ENCODE data around the gene HSDL1.
"Not testable (repeated sequence)": the region's sequence is repeated elsewhere in the genome, so short reads cannot be mapped to it uniquely, and the experiment has no call there.

Gene HSDL1

GRCh38 chr16:84137769-84138357 is 7.1 kb downstream of the HSDL1 start:
- DNase-seq, result no peak

- no peak for DNase-seq
Observed at GRCh38 chr16:84137287-84137686, 7.7 kb downstream of the HSDL1 start.

DNA sequence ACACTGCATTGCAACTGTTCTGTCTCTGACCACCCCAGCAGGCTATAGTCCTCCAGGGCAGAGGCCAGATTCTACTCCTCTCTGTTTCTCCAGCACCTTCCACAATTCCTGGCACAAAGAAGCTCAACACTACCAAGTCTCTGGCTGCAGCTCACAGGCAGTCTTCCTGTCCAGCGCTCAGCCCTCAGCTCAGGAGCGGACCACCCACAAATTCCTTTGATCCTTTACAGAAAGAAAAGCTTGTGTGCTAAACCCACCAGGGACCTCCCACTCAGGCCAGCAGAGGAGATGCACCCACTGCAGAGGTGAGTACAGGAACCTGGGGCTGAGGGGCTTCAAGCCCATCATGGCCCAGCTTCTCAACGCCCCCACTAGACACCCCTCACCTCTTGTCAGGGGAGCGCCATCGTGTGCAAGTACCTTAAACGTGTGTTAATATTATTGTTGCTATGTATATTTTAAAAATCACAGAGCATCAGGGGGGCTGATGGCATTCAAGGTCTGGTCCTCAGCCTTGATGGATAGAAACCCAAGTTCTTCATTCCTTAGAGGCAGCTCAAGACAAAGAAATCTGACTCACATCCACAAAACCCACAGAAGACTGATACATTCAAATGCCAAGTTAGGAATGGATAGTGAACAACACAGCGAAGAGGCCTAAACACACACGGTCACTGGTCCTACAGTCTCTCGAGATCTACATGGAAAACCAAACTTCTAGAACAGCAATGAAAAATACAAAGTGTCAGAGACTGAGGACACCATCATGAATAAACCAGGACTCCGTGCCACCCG is 8.4 kb downstream of the HSDL1 start:
- no peak for DNase-seq

DNA sequence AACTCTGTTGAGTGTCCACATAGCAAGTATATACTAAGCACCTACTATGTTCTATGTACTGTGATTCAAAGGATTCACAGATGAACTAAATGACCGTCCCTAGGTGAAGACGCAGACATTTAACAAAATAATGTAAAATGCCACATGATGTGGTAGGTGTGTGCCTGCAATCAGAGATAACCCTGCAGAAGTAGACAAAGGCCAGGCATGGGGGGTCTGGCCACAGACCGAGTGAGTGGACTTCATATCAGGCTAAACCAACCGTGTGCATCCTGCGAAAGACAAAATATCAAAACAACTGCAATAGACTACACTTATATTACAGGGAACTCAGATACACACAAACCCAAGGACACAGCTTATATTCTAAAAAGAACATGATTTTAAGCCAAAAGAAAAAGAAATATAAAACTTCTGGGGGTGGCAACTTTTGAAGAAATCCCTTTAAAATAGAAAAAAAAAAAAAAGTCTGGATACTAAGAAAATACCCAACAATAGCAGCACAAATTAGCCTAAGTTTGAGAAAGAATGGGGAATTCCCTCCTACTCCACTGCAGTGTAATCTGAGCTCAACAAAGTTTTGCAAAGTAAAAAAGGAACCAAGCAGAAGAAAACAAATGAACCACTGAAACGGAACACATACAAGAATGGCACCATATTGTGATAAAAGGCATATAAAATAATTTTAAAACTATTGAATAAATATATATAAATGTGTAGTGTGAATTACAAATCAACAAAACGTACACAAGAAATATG is 12.3 kb downstream of the HSDL1 start:
- DNase-seq, result no peak

DNA sequence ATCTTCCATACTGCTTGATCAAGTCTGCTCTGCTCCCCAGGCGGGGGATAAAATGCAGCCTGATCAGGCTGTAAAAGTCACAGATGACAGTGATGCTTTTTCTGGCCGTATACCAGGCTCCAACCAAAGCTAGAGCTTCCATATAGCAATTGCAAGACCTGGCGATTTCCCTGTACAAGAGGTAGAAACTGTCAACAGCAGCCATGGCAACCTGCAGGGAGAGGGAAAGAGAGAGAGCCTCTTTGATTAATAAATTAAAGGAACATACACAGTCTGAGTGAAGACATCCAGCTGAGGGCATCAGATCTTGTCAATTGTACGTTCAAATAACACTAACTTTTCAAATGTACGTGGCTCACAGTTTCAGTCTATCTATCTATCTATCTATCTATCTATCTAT is 13.9 kb downstream of the HSDL1 start:
- no peak for DNase-seq

DNA sequence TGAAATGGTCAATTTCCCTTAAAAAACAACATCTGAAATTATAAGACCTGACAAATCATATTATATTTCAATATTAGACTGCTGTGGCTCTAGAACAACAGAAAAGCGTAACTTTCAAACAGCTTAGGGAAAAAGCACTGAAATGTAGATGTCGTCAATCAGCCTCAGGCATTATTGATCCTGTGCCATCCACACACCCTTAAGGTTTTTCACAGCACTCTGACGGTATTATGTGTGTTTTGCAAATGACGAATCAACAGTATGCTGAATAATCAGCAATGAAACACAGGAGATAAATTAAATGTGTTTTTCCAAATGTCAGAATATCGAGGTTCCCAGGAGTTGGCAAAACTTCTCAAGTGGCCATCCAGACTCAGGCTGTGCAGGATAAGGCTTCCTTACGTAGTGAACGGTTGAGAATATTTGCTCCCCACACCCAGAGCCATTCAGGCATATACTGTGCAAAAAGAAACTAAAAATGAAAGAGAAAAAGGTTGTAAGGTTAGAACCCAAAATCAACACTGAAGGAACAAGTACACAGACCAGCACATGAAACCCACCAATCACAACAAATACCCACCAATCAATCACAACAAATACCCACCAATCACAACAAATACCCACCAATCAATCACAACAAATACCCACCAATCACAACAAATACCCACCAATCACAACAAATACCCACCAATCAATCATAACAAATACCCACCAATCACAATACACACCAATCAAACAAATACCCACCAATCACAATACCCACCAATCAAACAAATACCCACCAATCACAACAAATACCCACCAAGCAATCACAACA is 20.5 kb downstream of the HSDL1 start:
- DNase-seq, result no peak

DNA sequence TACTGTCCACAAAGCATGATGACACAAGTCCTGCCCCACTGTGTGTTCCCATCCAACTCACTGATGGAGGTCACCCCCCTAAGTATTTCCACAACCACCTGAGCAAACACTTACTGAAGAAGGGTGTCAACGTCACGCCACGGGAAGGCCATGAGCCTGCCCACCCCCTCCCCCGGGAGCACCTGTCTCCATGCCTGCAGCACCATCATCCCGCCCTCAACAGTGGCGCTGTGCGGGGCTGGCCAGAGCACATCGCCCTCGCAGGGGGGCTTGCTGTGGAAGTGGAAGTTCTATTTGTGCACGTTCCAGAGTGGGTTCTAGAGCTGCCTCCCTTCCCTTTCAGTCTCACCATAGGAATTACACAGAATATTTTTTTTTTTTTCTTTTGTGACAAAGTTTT is 24.0 kb downstream of the HSDL1 start:
- DNase-seq, result no peak

DNA sequence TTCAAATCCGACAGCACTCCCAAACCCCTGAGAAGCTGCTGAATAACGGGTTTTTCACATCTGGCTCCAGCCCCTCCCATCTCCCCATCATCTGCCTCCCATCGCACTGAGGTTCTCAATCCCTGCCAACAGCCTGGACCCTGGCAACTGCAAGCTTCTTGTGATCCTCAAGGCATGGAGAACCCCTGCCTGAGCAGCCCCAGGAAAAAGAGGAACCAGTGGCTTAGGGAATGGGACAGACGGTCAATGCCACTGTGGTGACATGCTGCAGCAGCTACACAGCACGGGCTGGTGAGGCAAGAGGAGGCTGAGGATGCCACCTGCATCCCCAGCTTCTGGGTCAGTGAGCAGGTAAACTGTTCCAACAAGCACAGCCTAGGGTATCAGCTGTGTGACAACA is 25.0 kb downstream of the HSDL1 start:
- DNase-seq, result no peak

DNA sequence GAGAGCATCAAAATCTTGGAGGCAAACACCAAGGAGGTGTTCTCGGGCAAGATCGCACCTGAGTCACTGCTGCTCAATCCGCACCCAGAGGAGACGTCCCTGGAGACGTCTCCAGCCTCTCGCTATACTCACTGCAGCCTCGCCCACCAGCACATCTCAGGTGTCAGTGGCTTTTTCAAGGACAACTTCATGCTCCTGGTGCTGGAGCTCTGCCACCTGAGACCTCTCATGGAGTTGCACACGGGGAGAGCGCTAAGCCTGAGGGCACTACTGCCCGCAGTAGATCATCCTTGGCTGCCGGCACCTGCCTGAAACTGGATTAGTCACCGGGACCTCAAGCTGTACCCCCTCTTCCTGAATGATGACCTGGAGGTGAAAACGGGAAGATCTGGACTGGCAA is 25.6 kb downstream of the HSDL1 start:
- DNase-seq, result no peak

DNA sequence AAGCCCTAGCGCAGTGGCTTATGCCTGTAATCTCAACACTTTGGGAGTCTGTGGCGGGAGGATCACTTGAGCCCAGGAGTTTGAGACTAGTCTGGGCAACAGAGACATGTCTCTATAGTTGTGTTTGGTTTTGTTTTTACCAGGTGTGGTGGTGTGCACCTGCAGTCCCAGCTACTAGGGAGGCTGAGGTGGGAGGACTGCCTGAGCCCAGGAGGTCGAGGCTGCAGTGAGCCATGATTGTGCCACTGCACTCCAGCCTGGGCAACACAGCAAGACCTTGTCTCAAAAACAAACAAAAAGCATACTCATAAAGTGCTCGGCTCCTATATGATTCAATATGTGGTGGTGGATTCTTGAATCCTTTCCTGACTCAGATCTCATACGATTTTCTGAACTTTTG is 26.7 kb downstream of the HSDL1 start:
- not testable (repeated sequence) for DNase-seq

- DNase-seq, result no peak
Observed at GRCh38 chr16:84117494-84117843, 27.5 kb downstream of the HSDL1 start.

DNA sequence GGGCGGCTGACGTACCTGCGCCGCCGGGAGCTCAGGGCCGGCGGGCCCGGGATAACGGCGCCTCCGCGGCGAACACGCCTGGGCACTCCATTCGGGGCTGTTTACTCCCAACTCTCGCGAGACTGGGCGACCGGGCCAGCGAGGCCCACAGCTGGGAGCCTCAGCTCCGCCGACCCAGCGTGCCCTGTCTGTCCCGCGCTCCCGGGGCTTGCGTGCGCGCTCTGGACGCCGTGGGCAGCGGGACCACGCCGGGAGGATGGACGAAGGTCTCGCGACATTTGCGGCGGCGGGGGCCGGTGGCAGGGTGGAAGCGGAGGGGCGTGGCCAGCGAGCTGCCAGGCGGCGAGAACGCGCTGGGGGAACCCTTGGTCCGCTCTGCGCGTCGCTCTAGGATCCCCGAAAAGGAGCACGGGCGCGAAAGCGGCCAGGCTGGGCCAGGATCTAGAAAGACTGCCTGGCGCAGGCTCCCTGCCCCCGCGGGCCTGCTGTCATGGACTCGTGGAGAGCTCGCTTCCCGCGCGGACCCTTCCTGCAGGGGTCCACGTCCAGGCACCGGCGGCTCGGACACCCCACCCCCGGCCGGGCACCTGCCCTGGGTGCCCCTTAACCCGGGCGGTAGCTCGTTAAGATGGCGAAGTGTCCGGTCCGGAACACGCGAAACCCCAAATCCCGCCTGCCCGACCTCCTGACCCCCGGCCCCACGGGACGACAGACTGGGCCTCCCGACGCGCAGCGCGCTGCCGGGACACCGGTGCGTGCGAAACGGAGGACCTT is 28.1 kb downstream of the HSDL1 start, which contains the start of gene MBTPS1:
Gene MBTPS1, minus strand, starts transcription at position 223 of the 774 bp plus-strand sequence. CDS start 15,159 bp downstream, outside the sequence.
- DNase-seq, result peak; percentile 62

DNA sequence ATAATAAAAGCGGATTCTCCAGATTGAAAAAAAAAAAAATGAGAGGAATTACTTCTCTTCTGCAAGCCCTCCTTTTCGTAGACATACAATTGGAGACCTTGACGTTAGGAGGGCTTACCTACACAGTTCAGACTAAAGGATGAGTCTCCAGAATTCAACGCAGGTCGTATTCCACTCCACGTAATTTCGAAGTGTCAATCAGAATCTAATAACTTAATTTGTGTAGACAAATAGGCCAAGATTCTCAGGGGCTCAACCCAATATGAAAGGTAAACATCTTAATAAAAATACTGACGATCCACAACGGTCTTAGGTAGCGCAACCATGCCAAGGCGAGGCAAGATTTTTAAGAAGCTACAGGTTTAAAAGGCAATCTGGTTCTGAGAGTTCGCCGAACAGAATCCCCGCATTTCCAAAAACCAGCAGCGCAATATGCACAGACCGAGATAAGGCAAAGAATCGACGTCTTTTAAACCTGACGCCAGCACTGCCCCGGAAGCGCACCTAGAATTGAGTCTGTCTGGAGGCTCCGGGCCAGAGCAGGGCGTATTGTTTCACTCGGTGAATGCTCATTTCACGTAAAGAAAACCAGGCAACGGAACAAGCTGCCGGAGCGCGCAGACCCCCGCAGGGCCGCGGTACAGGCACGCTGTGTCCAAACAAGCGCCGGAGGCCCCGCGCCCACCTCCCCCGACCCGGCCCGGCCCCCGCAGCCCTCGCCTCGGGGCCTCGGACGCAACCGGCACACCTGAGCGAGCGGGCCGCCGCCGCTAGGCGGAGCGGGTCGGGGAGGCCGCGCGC is 28.9 kb downstream of the HSDL1 start:
- no peak for DNase-seq

DNA sequence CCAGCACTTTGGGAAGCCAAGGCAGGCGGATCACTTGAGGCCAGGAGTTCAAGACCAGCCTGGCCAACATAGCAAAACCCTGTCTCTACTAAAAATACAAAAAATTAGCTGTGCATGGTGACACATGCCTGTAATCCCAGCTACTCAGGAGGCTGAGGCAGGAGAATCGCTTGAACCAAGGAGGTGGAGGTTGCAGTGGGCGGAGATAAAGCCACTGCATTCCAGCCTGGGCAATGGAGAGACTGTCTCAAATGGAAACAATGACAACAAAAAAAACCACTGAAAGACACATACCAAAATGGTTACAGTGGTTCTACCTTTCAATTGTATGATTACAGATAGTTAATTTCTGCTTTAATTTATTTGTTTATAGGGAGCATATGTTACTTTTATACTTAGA is 33.0 kb downstream of the HSDL1 start:
- not testable (repeated sequence) for DNase-seq

GRCh38 chr16:84111525-84111924 is 33.5 kb downstream of the HSDL1 start:
- no peak for DNase-seq

- DNase-seq, result no peak
Observed at GRCh38 chr16:84110527-84110926, 34.5 kb downstream of the HSDL1 start.

DNA sequence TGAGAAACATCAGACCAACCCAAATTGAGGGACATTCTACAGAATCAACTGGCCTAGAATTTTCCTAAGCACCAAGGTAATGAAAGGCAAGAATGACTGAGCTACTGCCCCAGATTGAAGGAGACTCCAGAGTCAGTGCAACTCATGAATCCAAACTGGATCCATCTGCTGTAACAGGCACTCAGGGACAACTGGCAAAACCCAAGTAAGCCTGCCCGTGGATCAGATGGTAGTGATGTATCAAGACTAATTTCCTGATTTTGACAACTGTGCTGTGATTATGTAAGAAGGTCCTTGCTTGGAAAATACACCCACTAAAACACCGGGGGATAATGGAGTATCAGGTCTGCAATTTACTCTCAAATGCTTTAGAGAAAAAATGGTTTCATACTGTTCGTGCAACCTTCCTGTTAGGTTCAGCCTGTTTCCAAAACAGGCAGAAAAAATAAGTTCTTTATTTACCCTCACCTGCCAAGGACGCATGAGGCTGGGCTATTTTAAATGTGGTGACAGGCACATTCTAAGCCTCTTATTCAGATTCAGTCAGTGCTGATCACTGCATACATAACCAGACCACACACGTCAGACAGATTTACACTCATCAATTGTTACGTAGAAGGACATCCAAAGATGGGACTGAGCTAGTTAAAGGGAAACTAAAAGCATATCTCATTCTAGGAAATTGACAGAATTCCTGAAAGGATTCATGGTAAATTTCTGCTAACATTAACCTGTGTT is 35.2 kb downstream of the HSDL1 start:
- DNase-seq, result no peak

DNA sequence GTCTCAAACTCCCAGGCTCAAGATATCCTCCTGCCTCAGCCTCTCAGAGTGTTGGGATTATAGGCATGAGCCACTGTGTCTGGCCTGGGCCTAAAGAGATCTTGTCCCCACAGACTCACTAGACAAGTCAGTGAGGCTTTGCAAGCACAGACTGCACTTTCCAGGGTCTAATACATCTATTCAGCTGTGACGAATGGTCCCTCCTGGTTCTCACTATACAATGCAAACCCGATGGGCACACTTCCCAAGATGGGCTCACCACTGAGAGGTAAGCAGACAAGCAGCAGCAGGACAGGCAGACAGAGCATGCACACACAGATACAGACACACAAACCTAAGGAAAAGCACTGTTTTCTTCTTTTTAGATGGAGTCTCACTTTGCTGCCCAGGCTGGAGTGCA is 37.1 kb downstream of the HSDL1 start:
- no peak for DNase-seq

GRCh38 chr16:84105948-84106740 is 38.8 kb downstream of the HSDL1 start:
- DNase-seq, result no peak

GRCh38 chr16:84105301-84105815 is 39.6 kb downstream of the HSDL1 start:
- no peak for DNase-seq

Measured in NCI-H2081 treated with DMSO at 0.1 percent for 48 hours (cell line).